ENCODE results near the gene DOK5. TPM values are rescaled to one million over a fixed set of nuclear protein-coding genes. Genes with fewer than 3 reads are reported as not detected.
A peak's percentile ranks its signal among the peaks of the same experiment; 100 is the strongest.

Gene DOK5
- total and polyA plus RNA-seq, 10 of the 15 experiments (the other 5 are each of a cell fraction or from before 2014, with no cell fraction given), result 0.03 TPM; not detected in 9

- CTCF ChIA-PET, result interaction anchor here (0.6 to 1.7 kb wide), 6 partner anchors 425 to 802 kb away, joined by 3 to 6 read pairs (median 4); partner anchors contain the start of gene PFDN4
- H3K4me3 ChIP-seq, result no peak overlapping the region
- H3K9me3 ChIP-seq (replicated peaks; ENCODE audit: control insufficient read depth, insufficient read depth, low read length), result no peaks in the 10 kb centered on the region
- H3K27ac ChIP-seq (ENCODE audit: control insufficient read depth, insufficient read depth), result no peak overlapping the region
- no peaks in the 10 kb centered on the region for H3K27me3 ChIP-seq (replicated peaks in 1 of 2; ENCODE audit: control insufficient read depth in 2 of 2, insufficient read depth in 2 of 2, low read length in 1 of 2)
- intact Hi-C loops (cut with micrococcal nuclease; ENCODE audit: unreplicated experiment), result loop anchor here (10.0 kb wide), 1 partner anchor 1089 kb away; no protein-coding TSS in a partner anchor
- in situ Hi-C loops (cut with MboI), result loop anchor here (25.0 kb wide), 2 partner anchors 681 to 1081 kb away; no protein-coding TSS in a partner anchor
- no peak overlapping the region for H2AFZ ChIP-seq (ENCODE audit: control insufficient read depth, low read depth, low read length)
- RAD21 ChIA-PET (ENCODE audit: unreplicated experiment), result no interaction called here
- POLR2A ChIA-PET, result no interaction called here
- DNase-seq (ENCODE audit: low read depth, low spot score), result no peak
- SMC1A ChIA-PET (ENCODE audit: uncharacterized antibody, unreplicated experiment), result interaction anchor here (1.6 kb wide), 1 partner anchor 548 kb away, joined by 3 read pairs; no protein-coding TSS in a partner anchor
- no peaks in the 10 kb centered on the region for H3K79me2 ChIP-seq (ENCODE audit: control insufficient read depth, insufficient read depth, low read length)
- no peak for ATAC-seq
- 34% methylated on average over 4 of the region's 4 CpGs for WGBS (ENCODE audit: insufficient coverage, insufficient replicate concordance, low lambda C conversion rate, missing lambda C conversion rate)
- FAIRE-seq, result no peak
- BruUV-seq (replicated peaks), result no TSS peak
- no peaks in the 10 kb centered on the region for H4K20me1 ChIP-seq (ENCODE audit: control insufficient read depth, insufficient read depth)
- H3K9ac ChIP-seq (ENCODE audit: control insufficient read depth, insufficient read depth, low read length), result no peak overlapping the region
- no peak for TF ChIP-seq CREM (IDR thresholded peaks at IDR 0.05; ENCODE audit: low read depth)
- TF ChIP-seq NFYA (IDR thresholded peaks at IDR 0.05; ENCODE audit: borderline replicate concordance, low read depth, low read length), result no peak
- H3K36me3 ChIP-seq (ENCODE audit: control insufficient read depth in 2 of 2, insufficient read depth in 2 of 2, low read length in 1 of 2), result no peaks in the 10 kb centered on the region
- H3K4me1 ChIP-seq (ENCODE audit: control insufficient read depth, insufficient read depth, low read length), result no peaks in the 10 kb centered on the region
- H3K4me2 ChIP-seq (ENCODE audit: control insufficient read depth, insufficient read depth), result no peak overlapping the region
Measured at GRCh38 chr20:54643761-54644160, 168.4 kb downstream of the DOK5 start.

- H3K4me3 ChIP-seq, result no peak overlapping the region
- TF ChIP-seq RCOR1 (conservative IDR thresholded peaks at IDR 0.05; ENCODE audit: low read depth, low read length) (no peak), NFXL1 (IDR thresholded peaks at IDR 0.05; ENCODE audit: borderline replicate concordance) (peak; percentile 60; the same call in 1 of the 2 replicates)
- H3K27me3 ChIP-seq (replicated peaks in 1 of 2; ENCODE audit: control insufficient read depth in 2 of 2, insufficient read depth in 2 of 2, low read length in 1 of 2), result no peaks in the 10 kb centered on the region
- no peak for ATAC-seq
- no peak for FAIRE-seq
- no peak overlapping the region for H2AFZ ChIP-seq (ENCODE audit: control insufficient read depth, low read depth, low read length)
- H4K20me1 ChIP-seq (ENCODE audit: control insufficient read depth, insufficient read depth), result no peaks in the 10 kb centered on the region
- RAD21 ChIA-PET (ENCODE audit: unreplicated experiment), result interaction anchor here (0.7 to 1.7 kb wide), 4 partner anchors 12 to 1514 kb away, joined by 3 to 5 read pairs (median 4); no protein-coding TSS in a partner anchor
- no TSS peak for BruUV-seq (replicated peaks)
- H3K79me2 ChIP-seq (ENCODE audit: control insufficient read depth, insufficient read depth, low read length), result no peaks in the 10 kb centered on the region
- CTCF ChIA-PET, result interaction anchor here (0.6 to 2.5 kb wide), 11 partner anchors 14 to 550 kb away, joined by 3 to 17 read pairs (median 6); partner anchors contain the start of gene PFDN4
- SMC1A ChIA-PET (ENCODE audit: uncharacterized antibody, unreplicated experiment), result interaction anchor here (0.6 to 1.6 kb wide), 5 partner anchors 14 to 542 kb away, joined by 3 to 7 read pairs (median 3); no protein-coding TSS in a partner anchor
- DNase-seq (ENCODE audit: low read depth, low spot score), result no peak
- H3K9ac ChIP-seq (ENCODE audit: control insufficient read depth, insufficient read depth, low read length), result no peak overlapping the region
- H3K4me1 ChIP-seq (ENCODE audit: control insufficient read depth, insufficient read depth, low read length), result no peaks in the 10 kb centered on the region
- intact Hi-C loops (cut with micrococcal nuclease; ENCODE audit: unreplicated experiment), result loop anchor here (1.0 to 10.0 kb wide), 3 partner anchors 425 to 1091 kb away; no protein-coding TSS in a partner anchor
- in situ Hi-C loops (cut with MboI), result loop anchor here (5.0 to 25.0 kb wide), 4 partner anchors 423 to 1083 kb away; no protein-coding TSS in a partner anchor
- H3K27ac ChIP-seq (ENCODE audit: control insufficient read depth, insufficient read depth), result no peak overlapping the region
- H3K9me3 ChIP-seq (replicated peaks; ENCODE audit: control insufficient read depth, insufficient read depth, low read length), result no peaks in the 10 kb centered on the region
- no peak overlapping the region for H3K4me2 ChIP-seq (ENCODE audit: control insufficient read depth, insufficient read depth)
- 28% methylated on average over 8 of the region's 8 CpGs for WGBS (ENCODE audit: insufficient coverage, insufficient replicate concordance, low lambda C conversion rate, missing lambda C conversion rate)
- POLR2A ChIA-PET, result no interaction called here
- no peaks in the 10 kb centered on the region for H3K36me3 ChIP-seq (ENCODE audit: control insufficient read depth in 2 of 2, insufficient read depth in 2 of 2, low read length in 1 of 2)
Measured at GRCh38 chr20:54645445-54646155, 170.2 kb downstream of the DOK5 start.
